Measurements from ENCODE around the gene TMEM179.
A peak's percentile ranks its signal among the peaks of the same experiment; 100 is the strongest.

TMEM179 gene

DNA sequence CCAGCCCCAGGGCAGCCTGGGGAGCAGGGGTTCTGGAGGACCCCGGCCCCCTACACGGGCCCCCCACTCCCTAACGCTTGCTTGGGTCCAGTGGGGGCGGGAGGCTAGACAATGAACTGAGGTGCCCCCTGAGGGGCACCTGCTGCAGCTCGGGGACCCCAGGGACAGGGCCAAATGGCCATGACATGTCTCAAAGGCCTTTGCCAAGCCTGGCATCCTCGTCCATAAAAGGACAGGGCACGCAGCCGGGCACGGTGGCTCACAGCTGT lies 36.7 kb downstream of the TMEM179 start:
- no peak for DNase-seq (ENCODE audit: low read depth)
- TF ChIP-seq, protein P1, sequence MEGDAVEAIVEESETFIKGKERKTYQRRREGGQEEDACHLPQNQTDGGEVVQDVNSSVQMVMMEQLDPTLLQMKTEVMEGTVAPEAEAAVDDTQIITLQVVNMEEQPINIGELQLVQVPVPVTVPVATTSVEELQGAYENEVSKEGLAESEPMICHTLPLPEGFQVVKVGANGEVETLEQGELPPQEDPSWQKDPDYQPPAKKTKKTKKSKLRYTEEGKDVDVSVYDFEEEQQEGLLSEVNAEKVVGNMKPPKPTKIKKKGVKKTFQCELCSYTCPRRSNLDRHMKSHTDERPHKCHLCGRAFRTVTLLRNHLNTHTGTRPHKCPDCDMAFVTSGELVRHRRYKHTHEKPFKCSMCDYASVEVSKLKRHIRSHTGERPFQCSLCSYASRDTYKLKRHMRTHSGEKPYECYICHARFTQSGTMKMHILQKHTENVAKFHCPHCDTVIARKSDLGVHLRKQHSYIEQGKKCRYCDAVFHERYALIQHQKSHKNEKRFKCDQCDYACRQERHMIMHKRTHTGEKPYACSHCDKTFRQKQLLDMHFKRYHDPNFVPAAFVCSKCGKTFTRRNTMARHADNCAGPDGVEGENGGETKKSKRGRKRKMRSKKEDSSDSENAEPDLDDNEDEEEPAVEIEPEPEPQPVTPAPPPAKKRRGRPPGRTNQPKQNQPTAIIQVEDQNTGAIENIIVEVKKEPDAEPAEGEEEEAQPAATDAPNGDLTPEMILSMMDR (IDR thresholded peaks at IDR 0.05; ENCODE audit: control insufficient read depth, insufficient read depth, low read depth, low read length, missing control alignments): no peak

DNA sequence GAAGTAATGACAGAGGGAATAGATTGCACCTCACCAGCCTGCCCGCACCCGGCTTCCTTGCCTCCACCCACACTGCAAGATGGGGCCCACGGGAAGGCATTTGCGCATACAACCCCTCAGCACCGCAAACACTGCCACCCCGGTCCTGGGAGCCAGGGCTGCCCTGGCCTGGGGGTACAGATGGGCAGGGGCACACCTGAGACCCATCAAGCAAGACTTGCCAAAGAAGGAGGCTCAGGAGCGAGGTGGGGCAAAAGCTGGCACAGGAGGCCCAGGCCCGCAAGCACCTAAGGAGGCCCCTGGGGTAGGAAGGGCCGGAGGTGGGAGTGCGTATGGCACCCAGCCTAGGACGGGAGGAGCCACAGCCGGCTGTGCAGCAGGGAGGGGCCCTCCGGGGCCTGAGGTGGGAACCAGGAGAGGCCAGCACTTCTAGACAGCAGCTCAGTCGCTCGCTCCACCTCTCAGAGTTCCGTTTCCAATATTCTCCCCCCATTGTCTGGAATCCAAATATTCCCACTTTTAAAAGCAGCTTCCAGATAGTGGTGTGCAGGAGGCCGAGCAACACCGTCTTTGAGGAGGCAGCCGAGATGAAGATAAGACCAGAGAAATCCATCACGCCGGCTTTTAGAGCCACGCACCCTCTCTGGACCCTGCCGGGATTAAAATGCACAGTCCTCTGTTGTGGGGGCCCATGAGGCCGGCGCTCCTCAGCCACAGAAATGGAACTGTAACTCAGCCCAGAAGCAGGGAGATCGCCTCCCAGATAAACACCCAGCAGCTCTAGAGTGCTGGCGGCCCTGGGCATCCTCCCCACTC lies 37.2 kb downstream of the TMEM179 start:
- no peak overlapping the region for H3K4me3 ChIP-seq (ENCODE audit: control insufficient read depth, low read depth, low read length)
- no peak for DNase-seq (ENCODE audit: low read depth)
- TF ChIP-seq, protein P1 (IDR thresholded peaks at IDR 0.05; ENCODE audit: control insufficient read depth, insufficient read depth, low read depth, low read length, missing control alignments): no peak

More for the DNA sequence above, 36.7 kb downstream of the TMEM179 start:
- no peak overlapping the region for H3K4me3 ChIP-seq (ENCODE audit: control insufficient read depth, low read depth, low read length)

DNA sequence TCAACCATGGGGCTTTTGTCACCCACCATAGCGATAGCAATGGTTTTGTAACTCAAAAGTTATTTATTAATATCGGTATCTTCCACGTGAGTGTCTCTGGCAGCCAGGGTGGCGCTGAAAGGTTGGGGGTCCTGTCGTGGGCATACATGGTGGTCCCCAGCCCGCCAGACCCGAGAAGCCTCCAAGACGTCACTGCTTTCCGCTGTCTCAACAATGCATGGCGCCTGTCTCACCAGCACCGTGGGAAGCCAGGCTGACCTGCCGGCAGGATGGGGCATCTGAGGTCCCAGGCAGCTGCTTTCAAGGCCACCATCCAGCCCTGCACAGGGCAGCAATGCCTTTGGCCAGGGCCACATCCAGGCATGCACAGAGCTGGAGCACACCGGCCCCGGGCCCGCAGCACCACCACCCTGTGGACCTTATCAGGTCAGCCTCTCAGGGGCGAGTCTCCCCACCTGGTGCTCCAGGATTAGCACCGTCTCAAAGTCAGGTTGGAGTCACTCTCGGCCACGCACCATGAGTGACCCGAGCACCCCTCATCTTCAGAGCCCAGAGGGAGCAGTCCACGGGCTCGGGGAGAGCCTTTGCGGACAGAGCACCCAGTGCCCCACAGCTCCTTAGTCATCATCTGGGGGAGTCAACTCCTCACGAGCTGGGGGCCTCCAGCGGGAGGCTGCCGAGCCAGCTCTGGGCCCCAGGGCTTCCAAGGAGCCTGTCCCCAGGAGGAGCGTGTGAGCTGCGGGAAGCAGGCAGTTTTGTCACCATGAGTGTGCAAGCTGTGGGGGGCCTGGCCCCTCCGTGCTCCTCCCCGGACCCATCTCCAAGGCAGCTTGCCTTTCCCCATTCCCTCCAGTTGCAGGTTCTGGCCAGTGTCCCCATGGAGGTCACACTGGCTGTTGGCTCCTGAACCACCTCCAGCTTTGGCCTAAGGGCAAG lies 39.6 kb downstream of the TMEM179 start:
- DNase-seq (ENCODE audit: low read depth): no peak
- no peak overlapping the region for H3K4me3 ChIP-seq (ENCODE audit: control insufficient read depth, low read depth, low read length)
- TF ChIP-seq, protein P1 (IDR thresholded peaks at IDR 0.05; ENCODE audit: control insufficient read depth, insufficient read depth, low read depth, low read length, missing control alignments): no peak

DNA sequence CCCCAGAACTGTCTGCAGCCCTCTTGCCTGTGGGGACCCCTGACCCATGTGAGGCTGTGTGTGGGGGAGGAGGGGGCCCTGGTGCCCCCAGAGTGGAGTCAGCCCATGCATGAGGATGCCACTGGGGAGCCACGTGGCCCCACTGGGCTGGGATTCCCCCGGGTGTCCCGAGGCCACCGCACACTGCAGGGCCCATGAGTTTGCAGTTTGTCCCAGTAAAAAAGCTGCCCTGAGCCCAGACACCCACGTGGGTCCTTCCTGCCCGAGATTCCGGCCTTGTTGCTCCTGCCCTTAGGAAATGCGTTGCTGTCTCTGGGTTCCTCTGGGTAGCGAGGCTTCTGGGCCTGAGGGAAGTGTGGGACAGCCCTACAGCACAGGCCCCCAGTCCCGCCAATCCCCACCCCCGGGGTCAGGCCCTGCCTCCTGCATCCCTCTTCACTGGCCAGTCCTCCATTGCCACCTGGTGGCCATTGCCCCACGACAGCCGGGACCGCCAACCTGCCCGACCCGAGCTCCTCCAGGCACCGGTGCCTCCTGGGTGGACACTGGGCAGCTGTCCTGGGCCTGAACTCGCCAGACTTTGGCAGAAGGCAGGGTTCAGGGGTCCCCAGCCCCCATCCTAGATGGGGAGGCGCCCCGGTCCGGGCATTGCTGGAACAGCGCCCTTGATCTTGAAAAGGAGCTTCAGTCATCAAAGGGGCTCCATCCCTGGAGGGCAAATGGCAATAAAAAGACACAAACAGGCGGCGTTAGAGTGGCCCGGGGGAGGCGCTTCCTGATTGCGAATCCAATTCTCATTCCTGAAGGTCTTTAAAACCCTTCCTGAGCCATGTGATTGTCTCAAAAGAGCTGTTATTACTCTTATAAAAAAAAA lies 40.6 kb downstream of the TMEM179 start:
- DNase-seq (ENCODE audit: low read depth): no peak
- TF ChIP-seq, protein P1 (IDR thresholded peaks at IDR 0.05; ENCODE audit: control insufficient read depth, insufficient read depth, low read depth, low read length, missing control alignments): peak; percentile 85
- H3K4me3 ChIP-seq (ENCODE audit: control insufficient read depth, low read depth, low read length): no peak overlapping the region

DNA sequence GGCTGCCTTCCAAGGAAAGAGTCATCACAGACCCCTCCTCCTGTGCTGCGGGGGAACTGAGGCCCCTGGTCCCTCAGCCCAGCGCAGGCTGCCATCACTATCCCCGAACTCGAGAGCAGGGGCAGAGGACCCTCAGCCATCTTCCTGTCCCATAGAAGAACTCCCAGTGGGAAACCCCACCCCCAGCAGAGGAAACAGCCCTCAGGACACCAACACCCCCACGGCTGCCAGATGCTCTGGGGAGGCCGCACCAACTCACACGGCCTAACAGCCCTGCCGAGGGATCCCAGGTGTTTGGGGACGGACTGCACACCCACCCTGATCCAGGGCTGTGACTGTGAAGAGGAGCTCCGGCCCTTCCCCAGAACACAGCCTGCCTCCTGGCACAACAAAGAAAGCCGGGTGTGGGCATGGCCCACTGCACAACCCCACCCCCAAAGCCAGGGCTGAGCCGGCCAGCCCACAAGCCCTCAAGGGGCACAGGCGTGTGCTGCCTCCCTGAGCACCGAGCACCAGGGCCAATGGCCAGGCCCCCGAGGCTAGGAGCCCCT lies 41.3 kb downstream of the TMEM179 start:
- H3K4me3 ChIP-seq (ENCODE audit: control insufficient read depth, low read depth, low read length): no peak overlapping the region
- no peak for DNase-seq (ENCODE audit: low read depth)
- TF ChIP-seq, protein P1 (IDR thresholded peaks at IDR 0.05; ENCODE audit: control insufficient read depth, insufficient read depth, low read depth, low read length, missing control alignments): no peak

DNA sequence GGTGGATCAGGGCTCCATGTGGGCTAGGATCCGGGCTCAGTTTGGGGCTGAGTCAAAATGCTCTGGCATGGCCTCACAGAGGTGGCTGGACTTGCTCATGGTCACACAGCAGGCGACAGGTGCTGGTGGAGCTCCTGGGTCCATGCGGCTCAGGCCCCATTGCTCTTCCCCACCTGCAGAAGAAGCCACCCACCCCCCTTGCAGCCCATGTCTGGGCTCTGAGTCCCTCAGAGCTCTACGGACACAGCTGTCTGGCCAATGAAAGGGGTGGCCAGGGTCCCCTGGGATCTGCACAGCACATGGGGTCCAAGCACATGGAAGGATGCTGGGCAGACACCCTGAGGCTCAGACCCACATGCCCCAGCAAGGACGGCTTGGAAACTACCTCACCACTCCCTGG lies 42.0 kb downstream of the TMEM179 start:
- H3K4me3 ChIP-seq (ENCODE audit: control insufficient read depth, low read depth, low read length): no peak overlapping the region
- DNase-seq (ENCODE audit: low read depth): no peak
- TF ChIP-seq, protein P1 (IDR thresholded peaks at IDR 0.05; ENCODE audit: control insufficient read depth, insufficient read depth, low read depth, low read length, missing control alignments): no peak

Data from AG09309 (cell line).